Skin of body (tissue), 2 donors: ENCODE data around the gene KLK3. TPM values are rescaled to one million over a fixed set of nuclear protein-coding genes. Genes with fewer than 3 reads are reported as not detected.

Experiments
- DNase-seq: peaks from one replicate; lab custom pipeline; 2025; lab: John Stamatoyannopoulos, UW
- total RNA-seq: library from RNA; depleted of rRNA; stranded (reverse); fragments of >200 nt; gene quantifications from one replicate; pipeline ENCODE4 v1.2.3, GENCODE V29; 2014

Gene KLK3
- total RNA-seq, 1 donor from 2014 or later, result not detected

- no peak for DNase-seq
These were observed 23.7 kb upstream of the KLK3 start for GRCh38 chr19:50831026-50831396.

- no peak for DNase-seq
These were observed 22.0 kb upstream of the KLK3 start for GRCh38 chr19:50832666-50833065.

GRCh38 chr19:50833117-50833801 is 21.5 kb upstream of the KLK3 start, which contains the start of gene KLK15:
KLK15 (minus strand) TSS chr19:50833574; CDS start chr19:50831492, 2,082 bp downstream.
- DNase-seq, result no peak

GRCh38 chr19:50833802-50834167 is 20.9 kb upstream of the KLK3 start:
- no peak for DNase-seq

GRCh38 chr19:50835103-50835784 is 19.5 kb upstream of the KLK3 start:
- no peak for DNase-seq

GRCh38 chr19:50835785-50836542 is 18.8 kb upstream of the KLK3 start:
- no peak for DNase-seq

GRCh38 chr19:50836543-50837195 is 18.0 kb upstream of the KLK3 start:
- DNase-seq, result no peak

GRCh38 chr19:50837300-50837699 is 17.4 kb upstream of the KLK3 start:
- no peak for DNase-seq

- DNase-seq, result no peak
These were observed 16.5 kb upstream of the KLK3 start for GRCh38 chr19:50838239-50838638.

- no peak for DNase-seq
These were observed 14.7 kb upstream of the KLK3 start for GRCh38 chr19:50839712-50840655.

- DNase-seq, result no peak
These were observed 12.6 kb upstream of the KLK3 start for GRCh38 chr19:50842130-50842529.

- DNase-seq, result no peak
These were observed 11.5 kb upstream of the KLK3 start for GRCh38 chr19:50843205-50843604.

- DNase-seq, result no peak
These were observed 11.0 kb upstream of the KLK3 start for GRCh38 chr19:50843701-50844221.

- no peak for DNase-seq
These were observed 10.3 kb upstream of the KLK3 start for GRCh38 chr19:50844296-50844935.

- no peak for DNase-seq
These were observed 4.0 kb upstream of the KLK3 start for GRCh38 chr19:50850738-50851137.

GRCh38 chr19:50851620-50852019 is 3.1 kb upstream of the KLK3 start:
- DNase-seq, result no peak

- no peak for DNase-seq
These were observed 2.7 kb downstream of the KLK3 start for GRCh38 chr19:50857366-50857765.

- no peak for DNase-seq
These were observed 4.2 kb downstream of the KLK3 start for GRCh38 chr19:50858886-50859285.

- DNase-seq, result no peak
These were observed 5.1 kb downstream of the KLK3 start for GRCh38 chr19:50859849-50860248.

- DNase-seq, result no peak
These were observed 6.3 kb downstream of the KLK3 start for GRCh38 chr19:50861010-50861409.
